ENCODE data around the gene PPP1R9B. TPM values are rescaled to one million over a fixed set of nuclear protein-coding genes. Genes with fewer than 3 reads are reported as not detected.

The PPP1R9B gene
- total RNA-seq, 1 donor from 2014 or later: 40.5 TPM

GRCh38 chr17:50094753-50095619 is 55.5 kb downstream of the PPP1R9B start, which contains the start of gene PDK2:
Gene PDK2, plus strand, starts transcription at chr17:50095351. Its CDS starts 85 bp downstream, at chr17:50095436.
- peak; percentile 96 for DNase-seq (ENCODE audit: low read depth)

- DNase-seq (ENCODE audit: low read depth): peak; percentile 91
Observed at GRCh38 chr17:50094243-50094752, 56.2 kb downstream of the PPP1R9B start.

- DNase-seq (ENCODE audit: low read depth): no peak
Observed at GRCh38 chr17:50093807-50094206, 56.7 kb downstream of the PPP1R9B start.

GRCh38 chr17:50093246-50093645 is 57.2 kb downstream of the PPP1R9B start:
- no peak for DNase-seq (ENCODE audit: low read depth)

GRCh38 chr17:50091918-50092285 is 58.6 kb downstream of the PPP1R9B start:
- no peak for DNase-seq (ENCODE audit: low read depth)

GRCh38 chr17:50090971-50091917 is 59.2 kb downstream of the PPP1R9B start:
- DNase-seq (ENCODE audit: low read depth): no peak

GRCh38 chr17:50090071-50090470 is 60.4 kb downstream of the PPP1R9B start:
- no peak for DNase-seq (ENCODE audit: low read depth)

- no peak for DNase-seq (ENCODE audit: low read depth)
Observed at GRCh38 chr17:50088952-50089825, 61.3 kb downstream of the PPP1R9B start.

GRCh38 chr17:50087912-50088405 is 62.5 kb downstream of the PPP1R9B start:
- DNase-seq (ENCODE audit: low read depth): no peak

GRCh38 chr17:50087246-50087911 is 63.1 kb downstream of the PPP1R9B start:
- DNase-seq (ENCODE audit: low read depth): peak; percentile 69

Other genes with a start within 250 kb of the PPP1R9B start
- not detected in 2 replicates for gene DLX4, start 181.5 kb downstream of the PPP1R9B start, total RNA-seq
- gene DLX3, start 155.5 kb downstream of the PPP1R9B start, total RNA-seq: 0.13 and 1.1 TPM in 2 replicates
- gene ITGA3, start 94.6 kb downstream of the PPP1R9B start, total RNA-seq: 264 and 289 TPM in 2 replicates
- gene PDK2, start 55.3 kb downstream of the PPP1R9B start, total RNA-seq: 54.4 and 61.1 TPM in 2 replicates
- 0.24 and 0.47 TPM in 2 replicates for gene SAMD14, start 20.5 kb downstream of the PPP1R9B start, total RNA-seq
- gene SGCA, start 15.3 kb upstream of the PPP1R9B start, total RNA-seq: 428 and 447 TPM in 2 replicates
- 604 and 719 TPM in 2 replicates for gene COL1A1, start 51.0 kb upstream of the PPP1R9B start, total RNA-seq
- not detected in 2 replicates for gene TMEM92, start 123.8 kb upstream of the PPP1R9B start, total RNA-seq
- gene XYLT2, start 195.4 kb upstream of the PPP1R9B start, total RNA-seq: 21.4 and 26.0 TPM in 2 replicates
- gene MRPL27, start 222.5 kb upstream of the PPP1R9B start, total RNA-seq: 51.6 and 63.9 TPM in 2 replicates
- 0.62 and 0.68 TPM in 2 replicates for gene EME1, start 222.6 kb upstream of the PPP1R9B start, total RNA-seq
- gene LRRC59, start 246.8 kb upstream of the PPP1R9B start, total RNA-seq: 64.2 and 94.5 TPM in 2 replicates

All from myocyte (in vitro differentiated cells).